K562 (cell line): Measurements from ENCODE around the gene MCL1. TPM values are rescaled to one million over a fixed set of nuclear protein-coding genes. Genes with fewer than 3 reads are reported as not detected.

Experiments
- BCOR ChIP-seq: fragments of 450-650 bp; IDR thresholded peaks from 2 replicates; pipeline ENCODE4 v1.6.1; 2016
- CHAMP1 ChIP-seq: fragments of 450-650 bp; IDR thresholded peaks from 2 replicates; pipeline ENCODE4 v1.6.1; 2016; ENCODE audit warnings: mild to moderate bottlenecking
- EP400 ChIP-seq: fragments of 450-650 bp; IDR thresholded peaks from 2 replicates; pipeline ENCODE4 v1.6.1; 2017; ENCODE audit warnings: antibody characterized with exemption, mild to moderate bottlenecking, moderate library complexity
- FOXA3 ChIP-seq, 2 experiments: fragments of 450-650 bp in 1 of 2; sonication (generic) in 1 of 2; formaldehyde crosslinking; IDR thresholded peaks in 1 of 2; conservative IDR thresholded peaks in 1 of 2; 2 replicates each; pipeline versions ENCODE4 v1.4.0 to v1.8.0; 2020 to 2022; ENCODE audit warnings: mild to moderate bottlenecking in 2 of 2, missing genetic modification reagents in 1 of 2
- FOXP1 ChIP-seq: sonication (generic); formaldehyde crosslinking; IDR thresholded peaks from 2 replicates; pipeline ENCODE4 v1.8.0; 2022; ENCODE audit warnings: mild to moderate bottlenecking, missing genetic modification reagents
- HDAC2 ChIP-seq: fragments of 450-650 bp; IDR thresholded peaks from 2 replicates; pipeline ENCODE4 v1.6.1; 2016; ENCODE audit warnings: mild to moderate bottlenecking
- HDAC8 ChIP-seq: fragments of 450-650 bp; IDR thresholded peaks from 2 replicates; pipeline ENCODE4 v1.6.1; 2016; ENCODE audit warnings: mild to moderate bottlenecking, missing genetic modification characterization, moderate library complexity, missing compliant biosample characterization
- MTF1 ChIP-seq: fragments of 250-450 bp; sonication (Bioruptor Pico); IDR thresholded peaks from 2 replicates; pipeline ENCODE4 v1.9.0; 2021; ENCODE audit warnings: moderate library complexity, mild to moderate bottlenecking, inconsistent platforms, borderline replicate concordance
- PHB ChIP-seq: fragments of 250-450 bp; sonication (Bioruptor Pico); IDR thresholded peaks from 2 replicates; pipeline ENCODE4 v1.5.0; 2021
- RNF219 ChIP-seq: fragments of 250-450 bp; sonication (Bioruptor Pico); IDR thresholded peaks from 2 replicates; pipeline ENCODE4 v1.5.0; 2022; ENCODE audit warnings: mild to moderate bottlenecking
- SREBF1 ChIP-seq: fragments of 150-350 bp; IDR thresholded peaks from 2 replicates; pipeline ENCODE4 v1.6.1; 2014; ENCODE audit warnings: antibody characterized with exemption, low read depth, low read length, borderline replicate concordance
- SRSF3 ChIP-seq: fragments of 200-400 bp; formaldehyde crosslinking; IDR thresholded peaks from 2 replicates; pipeline ENCODE4 v1.6.1; 2016; ENCODE audit warnings: mild to moderate bottlenecking, low read length, moderate library complexity; ENCODE audit not compliant: insufficient read depth
- THAP7 ChIP-seq: fragments of 250-450 bp; sonication (Bioruptor Pico); IDR thresholded peaks from 2 replicates; pipeline ENCODE4 v1.5.0; 2021
- ZBTB5 ChIP-seq: fragments of 450-650 bp; IDR thresholded peaks from 2 replicates; pipeline ENCODE4 v1.6.1; 2017; ENCODE audit warnings: antibody characterized with exemption
- ZFP30 ChIP-seq: fragments of 250-450 bp; sonication (Bioruptor Pico); IDR thresholded peaks from 2 replicates; pipeline ENCODE4 v1.8.0; 2022; ENCODE audit warnings: moderate library complexity, mild to moderate bottlenecking, inconsistent platforms, borderline replicate concordance
- ZNF75A ChIP-seq: fragments of 450-650 bp; formaldehyde crosslinking; IDR thresholded peaks from 2 replicates; pipeline ENCODE4 v1.4.0; 2020; ENCODE audit warnings: mild to moderate bottlenecking
- polyA plus RNA-seq, 8 experiments: library from polyadenylated mRNA; depleted of rRNA in 4 of 8; stranded (reverse) in 5 of 8; unstranded in 3 of 8; fragments of >200 nt; fragmentation: Nextera tagmentation in 2 of 8; fragmentation: Illumina TruSeq in 1 of 8; extraction: Ambion mirVana in 2 of 8; extraction: Trizol in 1 of 8; gene quantifications; 2 replicates each; pipeline versions ENCODE4 v1.2.1 to v1.2.3, GENCODE V29; 2011 to 2014; ENCODE audit warnings: inconsistent platforms in 1 of 8, missing spikeins in 1 of 8
- total RNA-seq, 7 experiments: library from RNA; depleted of rRNA in 6 of 7; stranded (reverse); fragments of >200 nt in 6 of 7; fragmentation: Illumina TruSeq in 2 of 7; extraction: Trizol in 2 of 7; gene quantifications; 2 replicates each; pipeline versions ENCODE4 v1.2.1 to v1.2.3, GENCODE V29; 2011 to 2021; ENCODE audit warnings: low replicate concordance in 1 of 7
- TF ChIP-seq, protein P1 (sequence below): fragments of 450-650 bp; conservative IDR thresholded peaks from 2 replicates; pipeline ENCODE4 v1.6.1; 2016; ENCODE audit warnings: missing genetic modification characterization, low read depth, mild to moderate bottlenecking, control low read depth, missing compliant biosample characterization
- TF ChIP-seq, protein P2 (sequence below): fragments of 250-450 bp; sonication (Bioruptor Pico); IDR thresholded peaks from 2 replicates; pipeline ENCODE4 v1.4.0; 2020; ENCODE audit warnings: mild to moderate bottlenecking

Gene MCL1
- total and polyA plus RNA-seq, 9 of the 15 experiments (the other 6 are each of a cell fraction or from before 2014, with no cell fraction given), result 27.1 to 224 (median 138) TPM

GRCh38 chr1:150545486-150546032 lies 33.9 kb downstream of the MCL1 start (continued):
- peak; percentile 32; the same call in 1 of the 2 replicates for TF ChIP-seq CHAMP1
- no peak for TF ChIP-seq RNF219 (CRISPR knock-in tag)
- peak; percentile 65 for TF ChIP-seq EP400
- TF ChIP-seq ZFP30 (CRISPR knock-in tag), result no peak
- no peak for TF ChIP-seq HDAC8
- TF ChIP-seq MTF1 (CRISPR knock-in tag), result no peak
- TF ChIP-seq PHB (CRISPR knock-in tag), result no peak
- no peak for TF ChIP-seq THAP7 (CRISPR knock-in tag)
- TF ChIP-seq, protein P1, sequence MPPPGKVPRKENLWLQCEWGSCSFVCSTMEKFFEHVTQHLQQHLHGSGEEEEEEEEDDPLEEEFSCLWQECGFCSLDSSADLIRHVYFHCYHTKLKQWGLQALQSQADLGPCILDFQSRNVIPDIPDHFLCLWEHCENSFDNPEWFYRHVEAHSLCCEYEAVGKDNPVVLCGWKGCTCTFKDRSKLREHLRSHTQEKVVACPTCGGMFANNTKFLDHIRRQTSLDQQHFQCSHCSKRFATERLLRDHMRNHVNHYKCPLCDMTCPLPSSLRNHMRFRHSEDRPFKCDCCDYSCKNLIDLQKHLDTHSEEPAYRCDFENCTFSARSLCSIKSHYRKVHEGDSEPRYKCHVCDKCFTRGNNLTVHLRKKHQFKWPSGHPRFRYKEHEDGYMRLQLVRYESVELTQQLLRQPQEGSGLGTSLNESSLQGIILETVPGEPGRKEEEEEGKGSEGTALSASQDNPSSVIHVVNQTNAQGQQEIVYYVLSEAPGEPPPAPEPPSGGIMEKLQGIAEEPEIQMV (tag), result no peak
- no peak for TF ChIP-seq ZBTB5
- TF ChIP-seq FOXP1 (CRISPR knock-in tag), result 0 out of 2 replicates have a peak, but pooled peaks have one; percentile 33
- no peak for TF ChIP-seq SRSF3
- TF ChIP-seq ZNF75A, result no peak
- peak; percentile 48; the same call in 1 of the 2 replicates for TF ChIP-seq BCOR
- TF ChIP-seq FOXA3 (CRISPR knock-in tag; conservative IDR thresholded peaks at IDR 0.05 in 1 of 2, IDR thresholded peaks at IDR 0.05 in 1 of 2), result no peak
- TF ChIP-seq, protein P2, sequence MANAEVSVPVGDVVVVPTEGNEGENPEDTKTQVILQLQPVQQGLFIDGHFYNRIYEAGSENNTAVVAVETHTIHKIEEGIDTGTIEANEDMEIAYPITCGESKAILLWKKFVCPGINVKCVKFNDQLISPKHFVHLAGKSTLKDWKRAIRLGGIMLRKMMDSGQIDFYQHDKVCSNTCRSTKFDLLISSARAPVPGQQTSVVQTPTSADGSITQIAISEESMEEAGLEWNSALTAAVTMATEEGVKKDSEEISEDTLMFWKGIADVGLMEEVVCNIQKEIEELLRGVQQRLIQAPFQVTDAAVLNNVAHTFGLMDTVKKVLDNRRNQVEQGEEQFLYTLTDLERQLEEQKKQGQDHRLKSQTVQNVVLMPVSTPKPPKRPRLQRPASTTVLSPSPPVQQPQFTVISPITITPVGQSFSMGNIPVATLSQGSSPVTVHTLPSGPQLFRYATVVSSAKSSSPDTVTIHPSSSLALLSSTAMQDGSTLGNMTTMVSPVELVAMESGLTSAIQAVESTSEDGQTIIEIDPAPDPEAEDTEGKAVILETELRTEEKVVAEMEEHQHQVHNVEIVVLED (CRISPR knock-in tag), result no peak
- TF ChIP-seq SREBF1, result no peak
- peak; percentile 94 for TF ChIP-seq HDAC2
